Measurements from ENCODE around the gene XKRX.

XKRX gene

DNA sequence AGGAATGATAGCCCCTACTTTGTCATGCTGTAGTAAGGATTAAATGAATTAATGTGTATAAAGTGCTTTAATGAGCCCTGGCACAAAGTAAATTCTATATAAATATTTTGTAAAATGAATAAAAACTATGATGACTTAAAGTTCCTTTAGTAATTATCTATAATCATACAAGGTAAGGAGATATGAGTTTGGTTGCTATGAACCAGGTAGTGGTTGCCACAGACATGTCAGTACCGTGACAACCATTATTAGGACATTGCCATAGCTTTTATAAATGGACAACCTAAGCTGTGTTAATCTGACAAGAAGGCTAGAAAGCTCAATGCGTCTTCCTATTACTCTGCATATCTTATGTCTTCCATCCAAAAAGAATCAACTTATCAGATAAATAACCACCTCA is 40.7 kb upstream of the XKRX start, which contains the start of gene ARL13A:
ARL13A (plus strand) TSS at position 301 of the 400 bp plus-strand sequence. CDS start 3,982 bp downstream, outside the sequence.
- TF ChIP-seq, protein P1, sequence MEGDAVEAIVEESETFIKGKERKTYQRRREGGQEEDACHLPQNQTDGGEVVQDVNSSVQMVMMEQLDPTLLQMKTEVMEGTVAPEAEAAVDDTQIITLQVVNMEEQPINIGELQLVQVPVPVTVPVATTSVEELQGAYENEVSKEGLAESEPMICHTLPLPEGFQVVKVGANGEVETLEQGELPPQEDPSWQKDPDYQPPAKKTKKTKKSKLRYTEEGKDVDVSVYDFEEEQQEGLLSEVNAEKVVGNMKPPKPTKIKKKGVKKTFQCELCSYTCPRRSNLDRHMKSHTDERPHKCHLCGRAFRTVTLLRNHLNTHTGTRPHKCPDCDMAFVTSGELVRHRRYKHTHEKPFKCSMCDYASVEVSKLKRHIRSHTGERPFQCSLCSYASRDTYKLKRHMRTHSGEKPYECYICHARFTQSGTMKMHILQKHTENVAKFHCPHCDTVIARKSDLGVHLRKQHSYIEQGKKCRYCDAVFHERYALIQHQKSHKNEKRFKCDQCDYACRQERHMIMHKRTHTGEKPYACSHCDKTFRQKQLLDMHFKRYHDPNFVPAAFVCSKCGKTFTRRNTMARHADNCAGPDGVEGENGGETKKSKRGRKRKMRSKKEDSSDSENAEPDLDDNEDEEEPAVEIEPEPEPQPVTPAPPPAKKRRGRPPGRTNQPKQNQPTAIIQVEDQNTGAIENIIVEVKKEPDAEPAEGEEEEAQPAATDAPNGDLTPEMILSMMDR (IDR thresholded peaks at IDR 0.05; ENCODE audit: poor library complexity, severe bottlenecking) = no peak
- Histone ChIP-seq H3K27me3 (ENCODE audit: insufficient read depth, poor library complexity, severe bottlenecking) (no peaks in the 10 kb centered on the region), H3K4me1 (ENCODE audit: insufficient read depth, poor library complexity, severe bottlenecking) (no peaks in the 10 kb centered on the region), H3K36me3 (ENCODE audit: low read depth) (no peaks in the 10 kb centered on the region), H3K9me3 (ENCODE audit: severe bottlenecking) (no peaks in the 10 kb centered on the region), H3K4me3 (ENCODE audit: severe bottlenecking) (no peak within 1 kb of the TSS), H3K27ac (ENCODE audit: poor library complexity, severe bottlenecking) (no peak within 1 kb of the TSS)
- DNase-seq (ENCODE audit: low spot score) (no peak), ATAC-seq (ENCODE audit: low read depth) (no peak)

DNA sequence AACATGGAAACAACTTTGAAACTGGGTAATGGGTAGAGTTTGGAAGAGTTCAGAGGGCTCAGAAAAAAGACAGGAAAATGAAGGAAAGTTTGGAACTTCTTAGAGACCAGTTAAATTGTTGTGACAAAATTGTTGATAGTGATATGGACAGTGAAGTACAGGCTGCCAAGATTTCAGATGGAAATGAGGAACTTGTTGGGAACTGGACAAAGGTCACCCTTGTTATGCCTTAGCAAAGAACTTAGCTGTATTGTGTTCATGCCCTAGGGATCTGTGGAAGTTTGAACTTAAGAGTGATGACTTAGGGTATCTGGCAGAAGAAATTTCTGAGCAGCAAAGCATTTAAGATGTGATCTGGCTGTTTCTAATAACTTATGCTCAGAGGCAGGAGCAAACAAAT is 35.6 kb upstream of the XKRX start:
- Histone ChIP-seq H3K27ac (ENCODE audit: poor library complexity, severe bottlenecking) (no peak overlapping the region), H3K4me1 (ENCODE audit: insufficient read depth, poor library complexity, severe bottlenecking) (no peaks in the 10 kb centered on the region), H3K27me3 (ENCODE audit: insufficient read depth, poor library complexity, severe bottlenecking) (no peaks in the 10 kb centered on the region), H3K36me3 (ENCODE audit: low read depth) (no peaks in the 10 kb centered on the region), H3K4me3 (ENCODE audit: severe bottlenecking) (no peak overlapping the region), H3K9me3 (ENCODE audit: severe bottlenecking) (no peaks in the 10 kb centered on the region)
- DNase-seq (ENCODE audit: low spot score) (no peak), ATAC-seq (ENCODE audit: low read depth) (no peak)
- TF ChIP-seq, protein P1 (IDR thresholded peaks at IDR 0.05; ENCODE audit: poor library complexity, severe bottlenecking) = no peak

DNA sequence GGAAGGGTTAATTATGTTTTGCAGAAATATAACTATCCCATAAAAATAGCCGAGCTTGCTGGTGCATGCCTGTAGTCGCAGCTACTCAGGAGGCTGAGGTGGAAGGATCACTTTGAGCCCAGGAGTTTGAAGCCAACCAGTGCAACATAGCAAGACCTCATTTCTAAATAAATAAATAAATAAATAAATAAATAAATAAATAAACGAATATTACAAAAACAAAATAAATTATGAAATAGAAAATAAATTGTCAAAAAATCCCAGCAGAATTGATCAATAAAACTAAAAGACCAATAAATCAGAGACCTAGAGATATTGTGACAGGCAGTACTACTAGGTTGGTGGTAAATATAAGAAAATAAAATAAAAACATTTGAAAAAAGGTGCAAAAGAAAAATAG is 34.1 kb upstream of the XKRX start:
- Histone ChIP-seq H3K27me3 (ENCODE audit: insufficient read depth, poor library complexity, severe bottlenecking) (no peaks in the 10 kb centered on the region), H3K36me3 (ENCODE audit: low read depth) (no peaks in the 10 kb centered on the region), H3K27ac (ENCODE audit: poor library complexity, severe bottlenecking) (no peak overlapping the region), H3K4me1 (ENCODE audit: insufficient read depth, poor library complexity, severe bottlenecking) (no peaks in the 10 kb centered on the region), H3K9me3 (ENCODE audit: severe bottlenecking) (no peaks in the 10 kb centered on the region), H3K4me3 (ENCODE audit: severe bottlenecking) (no peak overlapping the region)
- no peak for DNase-seq (ENCODE audit: low spot score)
- TF ChIP-seq, protein P1 (IDR thresholded peaks at IDR 0.05; ENCODE audit: poor library complexity, severe bottlenecking) = no peak
- no peak for ATAC-seq (ENCODE audit: low read depth)

DNA sequence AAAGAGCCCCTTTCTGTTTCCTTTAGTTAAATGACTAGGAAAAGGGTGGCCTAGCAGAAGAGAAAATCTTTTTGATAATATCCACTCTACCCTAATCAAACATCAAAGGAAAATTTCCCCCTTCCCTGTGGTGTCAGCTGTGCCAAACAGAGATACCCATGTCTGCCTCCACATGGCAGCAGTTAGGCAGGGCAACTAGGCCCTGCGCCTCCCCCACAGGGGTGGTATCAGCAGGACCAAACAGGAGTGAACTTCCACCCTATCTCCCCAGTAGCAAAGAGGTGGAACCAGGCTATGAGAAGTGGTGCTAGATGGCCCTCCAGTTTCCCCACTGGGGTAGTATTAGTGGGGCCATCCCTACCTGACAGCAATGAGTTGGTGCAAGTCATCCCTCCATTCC is 19.8 kb upstream of the XKRX start:
- H3K27ac ChIP-seq (ENCODE audit: poor library complexity, severe bottlenecking) = no peak overlapping the region
- H3K4me1 ChIP-seq (ENCODE audit: insufficient read depth, poor library complexity, severe bottlenecking) = no peaks in the 10 kb centered on the region
- TF ChIP-seq, protein P1 (IDR thresholded peaks at IDR 0.05; ENCODE audit: poor library complexity, severe bottlenecking) = no peak
- H3K36me3 ChIP-seq (ENCODE audit: low read depth) = no peaks in the 10 kb centered on the region
- no peak overlapping the region for H3K4me3 ChIP-seq (ENCODE audit: severe bottlenecking)
- no peak for DNase-seq (ENCODE audit: low spot score)
- ATAC-seq (ENCODE audit: low read depth) = no peak
- H3K9me3 ChIP-seq (ENCODE audit: severe bottlenecking) = no peaks in the 10 kb centered on the region
- H3K27me3 ChIP-seq (ENCODE audit: insufficient read depth, poor library complexity, severe bottlenecking) = no peaks in the 10 kb centered on the region

DNA sequence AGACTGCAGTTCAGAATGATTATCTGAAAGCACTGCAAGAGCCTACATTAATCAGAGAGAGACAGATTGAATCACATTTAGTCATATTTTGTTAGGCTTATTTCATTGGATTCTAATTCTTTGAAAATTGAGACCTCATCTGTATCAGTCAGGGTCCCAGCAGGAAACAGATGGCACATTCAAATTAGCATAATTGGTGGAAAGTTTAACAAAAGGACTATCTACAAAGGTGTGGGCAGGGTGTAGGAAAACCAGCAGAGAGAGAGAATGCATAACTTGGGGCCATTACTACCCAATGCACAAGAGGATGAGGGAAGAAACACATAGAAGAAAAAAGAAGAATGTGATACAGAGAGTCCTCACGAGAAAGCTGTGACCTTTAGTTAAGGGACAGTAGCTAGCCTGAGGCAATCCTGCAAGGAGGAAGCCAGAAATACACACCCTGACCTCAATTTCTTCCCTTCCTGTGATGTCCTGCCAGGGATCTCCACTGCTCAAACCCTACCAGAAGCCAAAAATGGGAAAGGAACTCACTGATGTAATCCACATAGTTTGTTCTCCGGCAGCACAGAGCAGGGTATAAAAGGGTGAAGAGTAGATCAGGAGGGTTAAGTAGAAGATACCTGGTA is 17.7 kb upstream of the XKRX start:
- DNase-seq (ENCODE audit: low spot score) = no peak
- no peaks in the 10 kb centered on the region for H3K9me3 ChIP-seq (ENCODE audit: severe bottlenecking)
- TF ChIP-seq, protein P1 (IDR thresholded peaks at IDR 0.05; ENCODE audit: poor library complexity, severe bottlenecking) = no peak
- no peaks in the 10 kb centered on the region for H3K27me3 ChIP-seq (ENCODE audit: insufficient read depth, poor library complexity, severe bottlenecking)
- H3K27ac ChIP-seq (ENCODE audit: poor library complexity, severe bottlenecking) = no peak overlapping the region
- H3K4me3 ChIP-seq (ENCODE audit: severe bottlenecking) = no peak overlapping the region
- no peaks in the 10 kb centered on the region for H3K36me3 ChIP-seq (ENCODE audit: low read depth)
- ATAC-seq (ENCODE audit: low read depth) = no peak
- no peaks in the 10 kb centered on the region for H3K4me1 ChIP-seq (ENCODE audit: insufficient read depth, poor library complexity, severe bottlenecking)

Data from RWPE2 (cell line).